ENCODE measurements around the gene TMEM150C.

The TMEM150C gene

DNA sequence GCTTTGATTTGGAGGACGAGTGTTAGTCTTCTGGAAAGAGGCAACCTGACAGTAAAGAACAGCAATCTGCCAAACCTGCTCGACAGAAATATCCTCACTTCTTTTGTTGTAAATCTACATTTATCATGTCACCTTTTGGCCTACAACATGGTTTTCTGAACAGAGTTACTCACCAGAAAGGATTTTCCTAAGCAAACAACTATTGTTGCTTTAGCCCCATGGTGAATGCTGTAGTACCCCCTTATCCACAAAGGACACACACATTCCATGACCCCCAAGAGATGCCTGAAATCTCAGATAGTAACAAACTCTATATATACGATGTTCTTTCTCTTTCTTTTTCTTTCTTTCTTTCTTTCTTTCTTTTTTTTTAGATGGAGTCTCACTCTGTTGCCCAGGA lies 42.7 kb downstream of the TMEM150C start:
- Histone ChIP-seq H3K27ac (ENCODE audit: low read depth, low read length) (no peak overlapping the region), H3K4me2 (ENCODE audit: low read depth, low read length, poor library complexity, severe bottlenecking) (no peak overlapping the region), H2AFZ (ENCODE audit: low read depth, low read length, severe bottlenecking) (no peak overlapping the region), H3K27me3 (ENCODE audit: low read length) (no peaks in the 10 kb centered on the region), H3K9me2 (replicated peaks; ENCODE audit: insufficient read depth, low read length) (no peaks in the 10 kb centered on the region), H3K4me3 (ENCODE audit: insufficient read depth, low read length, poor library complexity, severe bottlenecking) (no peak overlapping the region), H3K9ac (ENCODE audit: low read length) (no peak overlapping the region), H3K36me3 (ENCODE audit: low read length) (no peaks in the 10 kb centered on the region), H3F3A (ENCODE audit: insufficient read depth) (no peaks in the 10 kb centered on the region), H4K20me1 (ENCODE audit: low read depth, low read length) (no peaks in the 10 kb centered on the region), H3K9me3 (ENCODE audit: insufficient read depth, low read length) (no peaks in the 10 kb centered on the region), H3K79me2 (ENCODE audit: insufficient read depth, low read length) (no peaks in the 10 kb centered on the region)
- TF ChIP-seq, protein P1, sequence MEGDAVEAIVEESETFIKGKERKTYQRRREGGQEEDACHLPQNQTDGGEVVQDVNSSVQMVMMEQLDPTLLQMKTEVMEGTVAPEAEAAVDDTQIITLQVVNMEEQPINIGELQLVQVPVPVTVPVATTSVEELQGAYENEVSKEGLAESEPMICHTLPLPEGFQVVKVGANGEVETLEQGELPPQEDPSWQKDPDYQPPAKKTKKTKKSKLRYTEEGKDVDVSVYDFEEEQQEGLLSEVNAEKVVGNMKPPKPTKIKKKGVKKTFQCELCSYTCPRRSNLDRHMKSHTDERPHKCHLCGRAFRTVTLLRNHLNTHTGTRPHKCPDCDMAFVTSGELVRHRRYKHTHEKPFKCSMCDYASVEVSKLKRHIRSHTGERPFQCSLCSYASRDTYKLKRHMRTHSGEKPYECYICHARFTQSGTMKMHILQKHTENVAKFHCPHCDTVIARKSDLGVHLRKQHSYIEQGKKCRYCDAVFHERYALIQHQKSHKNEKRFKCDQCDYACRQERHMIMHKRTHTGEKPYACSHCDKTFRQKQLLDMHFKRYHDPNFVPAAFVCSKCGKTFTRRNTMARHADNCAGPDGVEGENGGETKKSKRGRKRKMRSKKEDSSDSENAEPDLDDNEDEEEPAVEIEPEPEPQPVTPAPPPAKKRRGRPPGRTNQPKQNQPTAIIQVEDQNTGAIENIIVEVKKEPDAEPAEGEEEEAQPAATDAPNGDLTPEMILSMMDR (IDR thresholded peaks at IDR 0.05; ENCODE audit: insufficient read depth, low read length, poor library complexity, severe bottlenecking) = no peak
- no peak for TF ChIP-seq EZH2phosphoT487 (conservative IDR thresholded peaks at IDR 0.05; ENCODE audit: low read length)

GRCh38 chr4:82517043-82517442 lies 44.7 kb downstream of the TMEM150C start:
- H3K9ac ChIP-seq (ENCODE audit: low read length) = no peak overlapping the region
- H3K4me2 ChIP-seq (ENCODE audit: low read depth, low read length, poor library complexity, severe bottlenecking) = no peak overlapping the region
- no peaks in the 10 kb centered on the region for H3K9me2 ChIP-seq (replicated peaks; ENCODE audit: insufficient read depth, low read length)
- H3K36me3 ChIP-seq (ENCODE audit: low read length) = no peaks in the 10 kb centered on the region
- no peaks in the 10 kb centered on the region for H4K20me1 ChIP-seq (ENCODE audit: low read depth, low read length)
- no peaks in the 10 kb centered on the region for H3K79me2 ChIP-seq (ENCODE audit: insufficient read depth, low read length)
- H3K27ac ChIP-seq (ENCODE audit: low read depth, low read length) = no peak overlapping the region
- H3F3A ChIP-seq (ENCODE audit: insufficient read depth) = no peaks in the 10 kb centered on the region
- no peaks in the 10 kb centered on the region for H3K9me3 ChIP-seq (ENCODE audit: insufficient read depth, low read length)
- H2AFZ ChIP-seq (ENCODE audit: low read depth, low read length, severe bottlenecking) = no peak overlapping the region
- TF ChIP-seq, protein P1 (IDR thresholded peaks at IDR 0.05; ENCODE audit: insufficient read depth, low read length, poor library complexity, severe bottlenecking) = no peak
- TF ChIP-seq EZH2phosphoT487 (conservative IDR thresholded peaks at IDR 0.05; ENCODE audit: low read length) = no peak
- no peak overlapping the region for H3K4me3 ChIP-seq (ENCODE audit: insufficient read depth, low read length, poor library complexity, severe bottlenecking)
- H3K27me3 ChIP-seq (ENCODE audit: low read length) = no peaks in the 10 kb centered on the region

DNA sequence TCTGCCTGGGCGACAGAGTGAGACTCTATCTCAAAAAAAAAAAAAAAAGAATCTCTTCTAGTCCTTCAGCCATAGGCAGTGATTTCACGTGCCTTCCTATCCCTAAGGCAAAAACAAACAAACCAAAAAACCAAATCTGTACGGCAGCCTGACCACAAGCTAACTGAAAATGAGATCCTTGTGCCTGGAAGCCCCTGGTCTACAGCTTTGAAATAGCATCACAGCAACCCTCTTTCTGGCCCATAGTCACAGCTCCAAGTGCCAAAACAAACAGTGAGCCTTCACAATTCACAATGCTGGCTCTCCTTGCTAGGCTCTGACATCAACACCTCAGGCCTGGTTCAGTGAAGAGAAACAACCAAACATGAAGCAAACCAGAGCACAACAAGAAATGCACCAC lies 46.1 kb downstream of the TMEM150C start:
- no peak overlapping the region for H3K4me3 ChIP-seq (ENCODE audit: insufficient read depth, low read length, poor library complexity, severe bottlenecking)
- no peaks in the 10 kb centered on the region for H3K9me3 ChIP-seq (ENCODE audit: insufficient read depth, low read length)
- no peaks in the 10 kb centered on the region for H3F3A ChIP-seq (ENCODE audit: insufficient read depth)
- H3K9me2 ChIP-seq (replicated peaks; ENCODE audit: insufficient read depth, low read length) = no peaks in the 10 kb centered on the region
- no peak overlapping the region for H3K27ac ChIP-seq (ENCODE audit: low read depth, low read length)
- H3K9ac ChIP-seq (ENCODE audit: low read length) = no peak overlapping the region
- no peaks in the 10 kb centered on the region for H3K79me2 ChIP-seq (ENCODE audit: insufficient read depth, low read length)
- no peak overlapping the region for H3K4me2 ChIP-seq (ENCODE audit: low read depth, low read length, poor library complexity, severe bottlenecking)
- no peak overlapping the region for H2AFZ ChIP-seq (ENCODE audit: low read depth, low read length, severe bottlenecking)
- H4K20me1 ChIP-seq (ENCODE audit: low read depth, low read length) = no peaks in the 10 kb centered on the region
- H3K36me3 ChIP-seq (ENCODE audit: low read length) = no peaks in the 10 kb centered on the region
- no peaks in the 10 kb centered on the region for H3K27me3 ChIP-seq (ENCODE audit: low read length)
- no peak for TF ChIP-seq EZH2phosphoT487 (conservative IDR thresholded peaks at IDR 0.05; ENCODE audit: low read length)
- TF ChIP-seq, protein P1 (IDR thresholded peaks at IDR 0.05; ENCODE audit: insufficient read depth, low read length, poor library complexity, severe bottlenecking) = no peak

Data from SU-DHL-6 (cell line).